GM21786 (cell line): ENCODE measurements around the gene FLT3.
A peak's percentile ranks its signal among the peaks of the same experiment; 100 is the strongest.
"Not testable (repeated sequence)": the region's sequence is repeated elsewhere in the genome, so short reads cannot be mapped to it uniquely, and the experiment has no call there.

Source experiments
- ATAC-seq: cut with Tn5 transposase; IDR thresholded peaks from one replicate; pipeline ENCODE4 v1.9.1; 2021; ENCODE audit not compliant: unreplicated experiment

Gene FLT3

DNA sequence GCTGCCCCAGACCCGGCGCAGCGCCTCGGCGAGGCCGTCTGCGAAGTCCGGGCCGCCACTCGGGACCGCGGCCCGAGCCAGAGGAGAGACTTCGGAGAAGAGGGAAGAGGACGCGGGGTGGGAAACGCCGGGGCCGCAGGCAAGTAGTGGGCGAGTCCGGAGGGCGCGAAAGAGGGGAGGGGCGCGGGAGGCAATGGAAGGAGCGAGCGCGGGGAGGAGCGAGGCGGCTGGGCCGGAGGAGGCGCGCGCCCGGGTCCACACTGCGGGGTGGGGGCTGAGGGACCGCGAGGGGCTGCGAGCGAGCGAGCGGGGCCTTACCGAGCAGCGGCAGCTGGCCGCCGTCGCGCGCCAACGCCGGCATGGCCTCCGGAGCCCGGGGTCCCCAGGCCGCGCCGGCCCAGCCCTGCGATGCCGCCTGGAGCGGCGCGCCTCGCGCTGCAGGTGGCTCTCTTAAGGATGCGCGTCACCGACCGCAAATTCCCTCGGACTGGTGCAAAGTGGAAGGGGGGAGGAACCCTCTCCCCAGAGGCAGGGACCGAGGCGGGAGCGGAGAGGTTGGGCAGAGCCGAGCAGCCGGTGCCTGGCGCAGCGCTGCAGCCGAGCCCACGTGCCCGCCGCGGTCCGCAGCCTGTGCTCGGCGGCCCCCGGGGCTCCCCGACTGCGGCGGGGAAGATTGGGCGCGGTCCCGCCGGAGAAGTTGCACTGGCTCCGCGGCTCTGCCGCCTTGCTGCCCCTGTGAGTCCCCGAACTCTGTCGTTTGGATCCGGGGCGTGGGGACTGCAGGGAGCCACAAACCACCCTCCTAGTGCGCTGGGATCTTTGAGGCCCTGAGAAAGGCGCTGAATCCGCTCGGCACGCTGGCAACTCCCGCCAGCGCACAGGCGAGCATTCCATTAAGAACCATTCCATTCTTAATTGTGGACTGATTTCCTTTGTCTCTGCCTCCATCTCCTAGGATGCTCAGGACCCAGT is at the start of gene FLT3:
Gene FLT3 (minus strand): TSS at position 427 of the 972 bp plus-strand sequence. CDS start 66 bp downstream, at position 361.
- ATAC-seq: peak; percentile 53

DNA sequence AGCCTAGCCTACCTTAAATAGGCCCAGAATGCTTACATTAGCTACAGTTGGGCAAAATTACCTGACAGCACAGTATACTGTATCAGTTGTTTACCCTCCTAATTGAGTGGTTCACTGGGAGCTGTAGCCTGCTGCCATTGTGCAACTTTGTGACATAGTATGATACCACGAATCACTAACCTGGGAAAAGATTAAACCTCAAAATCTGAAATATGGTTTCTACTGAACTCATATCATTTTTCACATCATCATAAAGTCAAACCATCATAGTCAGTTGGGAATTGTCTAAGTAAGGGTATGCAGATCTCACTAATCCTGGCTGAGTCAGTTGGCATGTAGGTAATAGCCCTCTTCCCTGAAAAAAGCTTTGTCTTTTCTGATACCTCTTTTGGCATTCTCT is 47.1 kb upstream of the FLT3 start:
- no peak for ATAC-seq

DNA sequence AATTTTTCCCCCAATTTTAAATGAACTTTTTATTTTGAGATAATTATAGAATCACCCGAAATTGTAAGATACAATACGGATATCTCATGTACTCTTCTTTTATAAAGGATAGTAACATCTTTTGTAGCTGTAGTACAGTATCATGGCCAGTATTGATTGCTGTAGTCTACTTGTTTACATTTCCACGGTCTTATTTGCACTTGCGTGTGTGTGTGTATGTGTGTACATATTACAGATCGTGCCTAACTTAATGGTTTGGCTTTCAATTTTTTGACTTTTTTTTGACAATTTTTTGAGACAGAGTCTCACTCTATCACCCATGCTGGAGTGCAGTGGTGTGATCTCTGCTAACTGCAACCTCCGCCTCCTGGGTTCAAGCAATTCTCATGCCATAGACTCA is 44.7 kb upstream of the FLT3 start:
- ATAC-seq: no peak

DNA sequence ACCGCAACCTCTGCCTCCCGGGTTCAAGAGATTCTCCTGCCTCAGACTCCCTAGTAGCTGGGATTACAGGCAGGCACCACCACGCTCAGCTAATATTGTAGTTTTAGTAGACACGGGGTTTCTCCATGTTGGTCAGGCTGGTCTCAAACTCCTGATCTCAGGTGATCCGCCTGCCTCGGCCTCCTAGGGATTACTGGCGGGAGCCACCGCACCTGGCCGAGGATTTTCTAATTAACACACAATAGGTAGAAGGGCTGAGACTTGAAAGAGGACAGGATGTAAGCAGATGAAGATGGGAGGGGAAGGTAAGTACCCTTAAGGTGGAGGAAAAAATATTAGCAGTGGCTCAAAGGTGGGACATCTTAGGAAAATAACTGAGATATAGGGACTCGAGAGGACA is 41.2 kb upstream of the FLT3 start:
- not testable (repeated sequence) for ATAC-seq

DNA sequence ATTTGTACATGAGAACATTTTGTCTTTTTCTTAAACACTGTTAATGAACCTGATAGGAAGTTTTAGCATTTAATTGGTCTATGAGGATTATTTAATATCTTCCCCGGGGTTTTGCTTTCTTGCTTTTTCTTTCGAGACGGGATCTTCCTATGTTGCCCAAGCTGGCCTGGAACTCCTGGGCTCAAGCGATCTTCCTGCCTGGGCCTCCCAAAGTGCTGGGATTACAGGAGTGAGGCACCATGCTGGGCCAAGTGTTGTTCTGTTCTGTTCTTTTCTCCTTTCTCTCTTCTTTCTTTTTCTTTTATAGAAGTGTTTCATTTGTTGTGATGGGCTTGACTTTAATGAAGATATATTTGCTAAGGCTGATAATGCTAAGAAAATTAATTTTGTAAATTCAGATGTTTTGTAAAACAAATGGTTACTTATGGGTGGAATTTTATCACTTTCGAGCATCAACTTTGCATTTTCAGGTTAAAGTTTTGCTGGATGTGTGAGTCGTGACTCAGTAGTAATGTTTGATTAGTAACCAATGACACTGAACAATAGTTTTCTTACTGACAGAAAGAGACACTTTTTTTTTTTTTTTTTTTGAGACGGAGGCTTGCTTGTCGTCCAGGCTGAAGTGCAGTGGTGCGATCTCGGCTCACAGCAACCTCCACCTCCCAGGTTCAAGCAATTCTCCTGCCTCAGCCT is 40.2 kb upstream of the FLT3 start:
- ATAC-seq: no peak

DNA sequence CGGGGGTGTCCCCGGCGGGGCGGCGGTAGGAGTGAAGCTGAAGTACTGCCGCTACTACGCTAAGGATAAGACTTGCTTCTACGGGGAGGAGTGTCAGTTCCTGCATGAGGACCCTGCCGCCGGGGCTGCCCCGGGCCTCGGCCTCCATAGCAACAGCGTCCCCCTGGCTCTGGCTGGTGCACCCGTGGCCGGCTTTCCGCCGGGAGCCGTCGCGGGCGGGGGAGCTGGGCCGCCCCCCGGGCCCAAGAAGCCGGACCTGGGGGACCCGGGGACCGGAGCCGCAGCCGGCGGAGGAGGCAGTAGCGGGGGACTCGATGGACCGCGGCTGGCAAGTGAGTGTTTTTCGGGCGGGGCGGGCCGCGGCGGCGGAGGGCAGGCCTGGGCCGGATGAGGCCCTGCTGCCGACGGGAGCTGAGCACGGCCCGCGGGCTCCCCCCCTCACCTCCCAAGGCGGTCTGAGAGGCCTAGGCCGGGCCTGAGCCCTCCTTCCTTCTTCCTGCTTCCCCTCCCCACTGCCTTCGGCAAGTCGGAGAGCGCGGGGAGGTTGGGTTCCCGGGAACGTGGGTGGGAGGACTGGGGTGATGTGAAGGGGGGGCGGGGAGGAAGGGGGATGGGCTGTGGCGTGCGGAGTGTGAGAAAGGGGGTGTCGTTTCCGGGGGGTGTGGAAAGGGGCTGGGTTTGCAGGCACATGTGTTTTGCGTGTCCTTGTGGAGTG is 38.5 kb upstream of the FLT3 start:
- ATAC-seq: peak; percentile 38

DNA sequence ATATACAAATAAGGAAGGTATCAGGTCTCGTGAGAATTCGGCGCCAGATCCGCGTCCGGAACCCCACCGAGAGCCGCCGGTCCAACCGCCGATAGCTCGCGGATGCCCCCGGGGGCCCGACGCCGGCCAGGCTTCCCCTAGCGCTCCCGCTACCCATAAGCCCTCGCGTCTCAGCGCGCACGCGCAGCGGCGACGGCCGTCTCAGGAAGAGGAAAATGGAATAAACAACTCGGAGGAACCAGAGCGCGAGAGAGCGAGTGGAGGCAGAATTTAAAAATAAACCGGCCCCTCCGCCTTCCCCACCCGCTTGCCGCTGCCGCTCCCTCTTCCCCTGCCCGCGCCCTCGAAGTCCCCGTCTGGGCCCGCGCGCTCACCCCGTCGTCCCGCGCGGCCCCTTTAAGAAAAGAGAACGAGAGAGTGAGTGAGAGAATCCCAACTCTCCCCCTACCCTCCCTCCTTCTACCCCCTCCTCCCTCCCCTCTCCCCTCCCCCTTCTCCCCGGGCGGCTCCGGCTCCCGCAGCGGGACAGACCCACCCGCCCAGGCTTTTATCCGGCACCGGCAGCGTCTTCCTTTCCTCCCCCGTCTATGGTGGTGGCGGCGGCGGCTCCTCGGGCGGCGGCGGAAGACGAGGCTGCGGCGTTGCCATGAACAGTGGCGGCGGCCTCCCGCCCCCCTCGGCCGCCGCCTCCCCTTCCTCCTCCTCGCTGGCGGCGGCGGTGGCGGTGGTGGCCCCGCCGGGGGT is 37.8 kb upstream of the FLT3 start, which contains the start of gene PAN3:
Gene PAN3 (plus strand): TSS at position 534 of the 744 bp plus-strand sequence. CDS start 113 bp downstream, at position 647.
- ATAC-seq: peak; percentile 45

DNA sequence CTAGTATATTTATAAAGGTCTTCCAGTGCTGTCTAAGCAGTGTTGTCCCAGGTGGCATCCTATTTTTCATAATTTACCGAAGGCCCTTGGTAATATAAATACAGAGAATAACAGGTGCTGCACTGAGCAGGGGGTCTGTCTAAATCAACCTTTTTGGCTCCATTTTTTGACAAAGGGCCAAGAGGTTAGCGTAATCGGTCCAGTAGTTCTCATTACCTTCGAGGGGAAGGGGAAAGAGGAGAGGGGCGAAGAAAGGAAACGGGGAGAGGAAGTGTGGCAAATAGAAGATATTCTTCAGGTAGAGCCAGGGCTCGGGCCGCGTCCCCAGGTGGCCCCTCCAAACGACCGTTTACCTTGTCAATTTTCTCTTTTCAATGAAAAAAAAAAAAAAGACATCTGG is 37.2 kb upstream of the FLT3 start:
- ATAC-seq: no peak

DNA sequence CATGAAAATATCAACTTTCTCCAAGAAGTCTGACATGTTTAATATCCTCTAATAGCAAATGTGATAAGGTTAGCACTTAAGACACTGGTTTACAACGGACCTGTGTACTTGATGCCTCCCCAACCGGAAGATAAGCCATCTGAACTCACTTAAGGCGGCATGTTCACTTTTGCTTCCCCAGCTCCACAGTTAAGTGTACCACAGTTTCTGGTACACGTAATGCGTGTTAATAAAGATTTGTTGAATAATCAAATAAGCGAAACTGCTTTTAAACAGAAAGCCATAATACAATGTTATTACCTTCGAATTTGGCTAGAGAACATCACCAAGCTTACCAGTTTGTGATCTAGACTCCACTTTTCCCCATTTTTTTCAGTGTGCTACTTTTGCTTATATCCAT is 36.5 kb upstream of the FLT3 start:
- ATAC-seq: no peak

DNA sequence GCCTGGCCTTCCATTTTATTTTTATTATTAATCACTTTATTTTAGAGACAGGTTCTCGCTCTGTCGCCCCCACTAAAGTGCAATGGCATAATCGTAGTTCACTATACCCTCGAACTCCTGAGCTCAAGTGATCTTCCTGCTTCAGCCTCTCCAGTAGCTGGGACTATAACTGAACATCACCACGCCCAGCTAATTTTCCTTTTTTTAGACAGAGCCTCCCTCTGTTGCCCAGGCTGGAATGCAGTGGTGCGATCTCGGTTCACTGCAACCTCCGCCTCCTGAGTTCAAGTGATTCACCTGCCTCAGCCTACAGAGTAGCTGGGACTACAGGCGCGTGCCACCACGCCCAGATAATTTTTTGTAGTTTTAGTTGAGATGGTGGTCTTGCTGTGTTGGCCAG is 31.3 kb upstream of the FLT3 start:
- no peak for ATAC-seq

DNA sequence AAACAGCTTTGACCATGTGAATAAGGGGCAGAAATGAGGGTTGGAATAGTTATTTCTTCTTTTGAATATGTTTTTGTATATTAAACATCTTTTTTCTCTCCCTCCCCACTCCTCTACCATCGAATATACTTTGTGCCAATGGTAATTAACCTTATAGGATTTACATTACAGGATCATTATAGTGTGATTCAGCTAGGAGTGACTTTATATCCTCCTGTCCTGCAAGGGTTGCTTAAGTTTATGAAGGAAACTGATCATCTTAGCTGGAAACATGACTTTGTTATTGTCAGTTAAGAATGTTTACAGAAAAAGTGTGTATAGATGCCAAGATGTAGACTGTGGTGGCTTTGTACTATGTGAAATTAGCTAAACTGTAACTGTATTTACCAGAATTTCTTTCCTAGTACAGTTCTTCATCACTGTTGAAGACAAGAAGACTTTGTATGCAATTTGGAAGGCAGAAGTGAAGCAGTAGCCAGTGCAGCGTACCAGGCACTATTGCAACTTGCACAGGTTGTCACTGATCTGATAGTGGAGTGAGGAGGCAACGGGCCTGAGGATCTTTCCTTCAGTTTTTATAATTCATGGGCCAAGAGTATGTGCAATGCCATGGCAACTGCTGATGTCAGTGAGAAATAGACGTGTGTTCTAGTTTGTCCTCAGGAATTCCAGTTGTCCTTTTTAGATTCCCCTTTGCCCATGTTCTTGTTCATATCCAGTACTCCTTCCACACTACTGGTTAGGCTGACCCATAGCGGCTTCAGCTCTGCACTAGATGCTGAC is 29.7 kb upstream of the FLT3 start:
- no peak for ATAC-seq

DNA sequence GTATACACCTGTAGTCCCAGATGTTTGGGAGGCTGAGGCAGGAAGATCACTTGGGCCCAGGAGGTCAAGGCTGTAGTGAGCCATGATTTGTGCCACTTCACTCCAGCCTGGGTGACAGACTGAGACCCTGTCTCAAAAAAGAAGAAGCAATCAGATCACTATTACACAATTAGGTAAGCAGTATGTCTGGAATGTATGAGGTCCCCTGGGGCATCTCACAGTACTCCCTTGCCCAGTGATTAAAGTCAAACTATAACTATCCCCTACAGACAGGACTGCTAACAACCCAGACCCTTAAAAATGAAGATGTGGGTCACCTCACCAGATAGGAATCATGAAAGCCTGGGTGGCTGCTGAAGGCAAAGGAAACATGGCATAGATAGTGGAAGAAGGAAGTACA is 28.6 kb upstream of the FLT3 start:
- no peak for ATAC-seq

DNA sequence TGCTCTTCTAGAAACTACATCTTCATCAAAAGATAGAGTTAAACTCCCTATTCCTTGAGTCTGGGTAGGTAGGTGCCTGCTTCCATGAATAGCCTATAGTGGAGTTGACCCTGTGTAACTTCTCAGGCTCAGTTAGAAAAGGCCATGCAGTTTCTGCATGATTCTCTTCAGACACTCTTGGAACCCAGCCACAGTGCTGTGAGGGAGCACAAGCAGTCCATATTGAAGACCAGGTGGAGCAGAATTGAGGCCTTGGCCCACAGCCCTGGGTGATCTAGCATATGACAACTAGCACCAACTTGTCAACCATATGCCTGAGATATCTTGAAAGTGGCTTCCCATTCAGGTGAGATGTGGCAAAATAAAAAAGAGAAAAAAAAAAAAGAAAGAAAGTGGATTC is 27.7 kb upstream of the FLT3 start:
- ATAC-seq: no peak

DNA sequence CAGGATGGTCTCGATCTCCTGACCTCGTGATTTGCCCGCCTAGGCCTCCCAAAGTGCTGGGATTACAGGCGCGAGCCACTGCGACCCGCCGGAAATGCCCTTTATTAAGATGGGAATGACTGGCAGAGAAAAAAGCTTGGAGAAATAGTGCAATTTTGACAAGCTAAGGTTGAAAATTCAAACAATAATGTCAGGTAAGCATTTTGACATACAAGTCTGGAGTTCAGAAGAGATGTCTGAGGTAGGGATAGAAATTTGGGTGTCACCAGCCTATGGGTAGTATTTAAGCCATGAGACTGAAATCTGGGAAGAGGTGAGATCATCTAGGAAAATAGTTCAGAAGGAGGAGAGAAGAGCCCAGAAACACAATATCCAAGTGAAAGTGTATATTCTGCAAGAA is 20.8 kb upstream of the FLT3 start:
- ATAC-seq: no peak

DNA sequence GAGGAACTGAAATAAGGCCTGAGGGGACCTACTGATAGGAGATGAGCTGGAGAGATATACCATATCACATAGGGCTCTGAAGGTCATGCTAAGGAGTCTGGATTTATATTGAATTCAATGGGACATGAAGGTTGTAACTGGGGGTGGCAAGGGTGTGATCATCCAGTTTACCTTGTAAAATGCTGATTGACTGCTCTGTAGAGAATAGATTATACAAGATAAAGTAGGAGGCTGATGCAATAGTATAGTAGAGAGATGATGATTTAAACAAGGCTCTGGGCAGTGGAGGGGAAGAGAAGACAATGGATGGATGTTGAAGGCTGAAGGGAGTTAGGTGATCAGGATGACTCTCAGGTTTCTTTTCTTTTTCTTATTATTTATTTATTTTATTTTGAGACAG is 19.9 kb upstream of the FLT3 start:
- no peak for ATAC-seq

DNA sequence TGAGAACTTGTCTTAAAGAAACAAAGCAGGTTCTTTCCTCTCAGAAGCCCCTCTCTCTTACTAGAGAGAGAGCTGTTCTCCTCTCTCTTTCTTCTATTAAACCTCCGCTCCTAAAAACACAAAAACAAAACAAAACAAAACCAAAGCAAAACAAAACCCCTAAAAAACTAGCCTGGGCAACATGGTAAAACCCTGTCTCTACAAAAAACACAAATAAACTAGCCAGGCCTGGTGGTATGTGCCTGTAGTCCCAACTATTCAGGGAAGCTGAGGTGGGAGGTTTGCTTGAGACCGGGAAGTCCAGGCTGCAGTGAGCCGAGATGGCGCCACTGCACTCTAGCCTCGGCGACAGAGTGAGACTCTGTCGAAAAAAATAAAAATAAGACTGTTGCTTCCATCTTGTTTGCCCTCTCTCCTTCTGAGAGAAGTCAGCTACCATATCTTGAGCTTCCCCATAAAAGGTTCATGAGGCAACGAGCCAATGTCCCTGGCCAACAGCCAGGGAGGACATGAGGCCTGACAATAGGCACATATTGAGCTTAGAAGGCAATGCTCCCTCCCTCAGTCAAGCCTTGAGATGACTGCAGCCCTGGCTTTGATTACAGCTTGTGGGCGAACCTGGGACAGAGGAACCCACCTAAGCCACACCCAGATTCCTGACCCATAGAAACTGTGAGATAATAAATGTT is 17.5 kb upstream of the FLT3 start:
- ATAC-seq: no peak

DNA sequence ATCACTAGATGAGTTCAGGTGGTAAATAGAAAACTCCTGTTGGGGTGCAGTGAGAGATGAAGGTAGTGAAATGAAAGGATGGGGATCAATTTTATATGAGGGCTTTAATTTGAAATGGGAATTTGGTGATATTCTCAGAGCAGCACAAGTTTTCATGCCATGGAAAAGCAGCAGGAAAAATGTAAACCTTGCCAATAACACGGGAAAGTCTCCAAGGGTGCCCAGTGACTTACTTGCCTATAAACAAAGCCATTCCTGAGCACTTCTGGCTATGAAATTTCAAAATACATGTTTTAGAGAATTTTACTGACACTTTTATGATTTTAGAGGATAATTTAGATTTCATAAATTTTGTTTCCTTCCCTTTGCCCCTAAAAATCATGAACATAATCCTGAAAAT is 16.4 kb upstream of the FLT3 start:
- ATAC-seq: no peak

DNA sequence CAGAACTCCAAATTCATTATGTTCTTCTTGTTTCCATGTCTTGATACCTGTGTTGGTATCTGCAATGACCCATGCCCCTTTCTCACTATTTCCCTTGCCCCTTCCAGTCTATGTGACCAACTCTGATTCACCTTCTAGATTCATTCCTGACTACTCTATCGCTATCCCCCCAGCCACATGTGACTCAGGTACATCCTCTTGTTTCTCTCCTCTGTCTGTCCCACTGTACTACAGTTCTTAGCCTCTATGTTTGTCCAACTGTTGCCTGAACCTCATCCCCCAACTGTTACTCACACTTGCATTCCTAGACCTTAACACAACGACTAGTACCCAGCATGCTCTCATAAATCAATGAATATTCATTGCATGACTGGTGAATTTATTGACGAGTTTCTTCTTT is 10.0 kb upstream of the FLT3 start:
- ATAC-seq: no peak

DNA sequence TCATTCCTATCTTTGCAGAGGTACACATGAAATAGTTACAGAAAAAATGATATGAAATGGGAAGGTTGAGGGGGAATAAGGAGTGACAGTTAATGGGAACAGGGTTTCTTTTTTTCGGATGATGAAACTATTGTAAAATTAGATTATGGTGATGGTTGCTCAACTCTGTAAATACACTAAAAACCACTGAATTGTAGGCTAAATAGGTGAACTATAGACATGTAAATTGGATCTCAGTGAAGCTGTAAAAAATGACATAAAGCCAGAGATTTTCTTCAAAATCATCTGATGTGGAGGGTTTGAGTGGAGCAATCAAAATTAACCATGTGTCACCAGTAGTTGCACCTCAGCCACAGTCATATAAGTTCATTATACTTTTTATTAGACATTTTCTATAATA is 6.6 kb upstream of the FLT3 start:
- no peak for ATAC-seq
